Measurements from ENCODE around the gene GUSB. TPM values are rescaled to one million over a fixed set of nuclear protein-coding genes. Genes with fewer than 3 reads are reported as not detected.
"Not testable (repeated sequence)": the region's sequence is repeated elsewhere in the genome, so short reads cannot be mapped to it uniquely, and the experiment has no call there.

The GUSB gene
- polyA plus RNA-seq, 10 donors: 33.6 to 44.2 (median 37.4) TPM

DNA sequence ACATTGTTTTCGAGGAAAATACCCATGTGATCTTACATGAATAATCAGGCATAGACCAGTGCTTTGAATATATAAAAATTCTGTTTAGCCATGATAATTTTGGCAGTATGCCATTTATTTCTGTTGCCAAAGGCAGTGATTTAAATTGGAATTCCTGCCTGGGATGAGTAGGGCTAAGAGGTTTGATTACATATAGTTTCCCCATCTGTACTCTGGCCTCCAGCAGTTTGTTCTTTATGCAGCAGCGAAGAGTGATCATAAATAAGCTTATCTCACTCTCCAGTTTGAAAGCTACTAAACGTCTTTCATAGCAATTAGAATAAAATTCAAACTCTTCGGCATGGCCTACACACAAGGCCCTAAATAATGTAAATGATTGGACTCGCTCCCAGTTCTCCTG is 36.2 kb downstream of the GUSB start:
- DNase-seq: not testable (repeated sequence)

- no peak for DNase-seq
Measured at GRCh38 chr7:65938336-65938895, 43.6 kb downstream of the GUSB start.

DNA sequence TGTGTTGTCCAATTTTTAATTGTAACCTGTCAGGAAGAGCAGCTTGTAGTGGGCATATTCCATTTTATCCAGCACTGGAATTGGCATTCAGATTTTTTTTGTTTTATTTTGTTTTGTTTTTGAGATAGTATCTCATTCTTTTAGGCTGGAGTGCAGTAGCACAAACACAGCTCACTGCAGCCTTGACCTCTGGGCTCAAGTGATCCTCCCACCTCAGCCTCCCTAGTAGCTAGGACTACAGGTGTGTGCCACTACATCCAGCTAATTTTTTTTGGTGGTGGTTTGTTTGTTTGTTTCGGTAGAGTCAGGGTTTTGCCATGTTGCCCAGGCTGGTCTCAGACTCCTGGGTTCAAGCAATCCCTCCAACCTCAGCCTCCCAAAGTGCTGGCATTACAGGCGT is 44.7 kb downstream of the GUSB start:
- no peak for DNase-seq

- no peak for DNase-seq
Measured at GRCh38 chr7:65931685-65932084, 50.3 kb downstream of the GUSB start.

- no peak for DNase-seq
Measured at GRCh38 chr7:65927489-65928448, 54.2 kb downstream of the GUSB start.

DNA sequence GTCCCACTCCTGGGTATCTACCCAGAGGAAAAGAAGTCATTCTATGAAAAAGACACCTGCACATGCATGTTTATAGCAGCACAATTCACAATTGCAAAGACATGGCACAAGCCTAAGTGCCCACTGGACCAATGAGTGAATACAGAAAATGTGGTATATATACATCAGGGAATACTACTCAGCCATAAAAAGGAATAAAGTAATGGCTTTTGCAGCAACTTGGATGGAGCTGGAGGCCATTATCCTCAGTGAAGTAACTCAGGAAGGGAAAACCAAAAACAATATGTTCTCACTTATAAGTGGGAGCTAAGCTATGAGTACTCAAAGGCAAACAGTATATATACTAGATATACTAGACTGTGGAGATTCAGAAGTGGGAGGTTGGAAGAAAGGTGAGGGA is 55.4 kb downstream of the GUSB start:
- no peak for DNase-seq

DNA sequence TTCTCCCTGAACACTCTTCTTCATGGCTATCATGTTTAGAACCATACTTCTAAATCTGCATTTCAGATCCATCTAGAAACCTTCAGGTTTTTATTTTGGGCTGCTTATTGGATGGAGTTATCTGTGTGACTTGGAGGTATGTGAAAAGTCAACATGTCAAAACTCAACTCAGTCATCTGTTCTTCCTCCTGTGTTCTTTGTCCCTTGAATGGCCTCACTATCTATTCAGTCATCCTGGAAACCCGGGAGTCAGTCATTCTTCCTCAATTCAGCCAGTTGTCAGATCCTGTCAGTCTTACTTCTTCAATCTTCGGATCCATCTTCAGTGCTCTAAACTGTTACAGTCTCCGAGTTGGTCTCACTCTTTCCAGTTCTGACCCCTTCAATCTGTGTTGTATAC is 57.0 kb downstream of the GUSB start:
- no peak for DNase-seq

GRCh38 chr7:65924193-65924592 is 57.8 kb downstream of the GUSB start:
- DNase-seq: no peak

- DNase-seq: no peak
Measured at GRCh38 chr7:65923316-65923715, 58.7 kb downstream of the GUSB start.

DNA sequence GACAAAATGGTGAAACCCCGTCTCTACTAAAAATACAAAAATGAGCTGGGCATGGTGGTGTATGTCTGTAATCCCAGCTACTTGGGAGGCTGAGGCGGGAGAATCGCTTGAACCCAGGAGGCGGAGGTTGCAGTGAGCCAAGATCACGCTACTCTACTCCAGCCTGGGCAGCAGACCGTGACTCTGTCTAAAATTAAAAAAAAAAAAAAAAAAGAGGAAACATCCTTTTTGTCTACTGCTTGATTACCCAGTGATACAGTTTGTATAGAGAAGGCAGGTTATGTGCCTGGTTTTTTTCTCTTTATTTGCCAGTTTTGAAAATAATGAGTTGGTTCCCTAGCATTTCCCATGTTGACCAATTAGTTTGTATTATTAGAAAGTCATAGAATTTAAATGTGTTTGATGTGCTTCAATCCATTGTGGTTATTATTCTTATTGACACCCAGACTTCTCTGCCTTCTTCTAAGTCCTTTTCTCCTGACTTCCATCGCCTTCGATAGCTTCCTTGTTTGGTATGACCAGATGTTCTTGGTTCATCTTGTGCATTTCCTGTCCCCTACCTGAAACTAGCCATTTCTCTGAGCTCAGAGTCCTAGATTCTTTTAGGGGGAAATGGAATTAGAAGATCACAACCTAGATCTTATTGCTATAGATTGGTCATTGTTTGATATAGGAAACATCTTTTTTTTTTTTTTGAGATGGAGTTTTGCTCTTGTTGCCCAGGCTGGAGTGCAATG is 65.9 kb downstream of the GUSB start:
- no peak for DNase-seq

DNA sequence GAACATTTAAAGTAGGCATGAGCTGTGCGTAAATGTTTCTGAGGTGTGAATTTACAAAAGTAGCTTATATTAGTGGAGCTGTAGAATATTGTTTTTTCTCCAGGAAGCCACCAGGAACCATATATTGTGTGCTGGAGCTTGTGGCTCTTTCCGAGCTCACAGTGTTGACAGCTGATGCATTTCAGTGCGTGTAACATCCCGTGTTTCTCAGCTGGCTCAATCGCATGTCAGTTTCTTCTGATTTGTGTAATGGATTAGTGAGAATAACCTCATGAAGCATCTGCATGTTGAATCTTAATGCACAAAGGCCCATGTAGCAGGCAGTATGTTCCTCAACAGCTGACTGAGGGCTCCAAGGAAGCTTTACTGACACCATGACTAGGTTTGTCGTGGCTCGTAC is 69.8 kb downstream of the GUSB start:
- no peak for DNase-seq

Other genes with a start within 250 kb of the GUSB start
- 10 to 100 TPM; 16.6 to 26.4 (median 23.6) TPM for gene VKORC1L1, start 109.1 kb downstream of the GUSB start, polyA plus RNA-seq (ENCODE audit: insufficient read length in 10 of 10)
- gene ASL, start 93.6 kb upstream of the GUSB start, polyA plus RNA-seq (ENCODE audit: insufficient read length in 10 of 10): 10 to 100 TPM in 7 of 10 donors, 1 to 10 TPM in 3; 8.3 to 13.7 (median 11.3) TPM
- gene CRCP, start 132.6 kb upstream of the GUSB start, polyA plus RNA-seq (ENCODE audit: insufficient read length in 10 of 10): 10 to 100 TPM; 17.5 to 25.1 (median 21.9) TPM
- gene TPST1, start 223.1 kb upstream of the GUSB start, polyA plus RNA-seq (ENCODE audit: insufficient read length in 10 of 10): 10 to 100 TPM; 12.8 to 22.2 (median 15.7) TPM

Measured in muscle of back (tissue), 11 donors.